BJ (cell line): ENCODE data around the gene INPP5J. TPM values are rescaled to one million over a fixed set of nuclear protein-coding genes. Genes with fewer than 3 reads are reported as not detected.

Source experiments
- CTCF ChIA-PET: fragments of 350-600 bp; formaldehyde crosslinking; extraction: SDS; loops from one replicate; lab custom pipeline; 2021; ENCODE audit warnings: antibody characterized with exemption, inconsistent platforms; lab: Yijun Ruan, JAX
- POLR2A ChIA-PET: fragments of 300-600 bp; sonication (Branson Sonifier 250); formaldehyde crosslinking; extraction: SDS; loops from one replicate; lab custom pipeline; 2021; ENCODE audit warnings: antibody characterized with exemption; lab: Charles Lee
- DNase-seq: peaks from one replicate; pipeline ENCODE4 v3.0.0-alpha.2; 2011; ENCODE audit warnings: low read depth
- H3K27me3 ChIP-seq: 2 replicates; pipeline ENCODE4 v1.6.0; 2011; ENCODE audit warnings: low read length; ENCODE audit not compliant: control insufficient read depth, insufficient read depth
- H3K36me3 ChIP-seq: 2 replicates; pipeline ENCODE4 v1.5.1; 2011; ENCODE audit warnings: low read length; ENCODE audit not compliant: control insufficient read depth, insufficient read depth
- H3K4me3 ChIP-seq: 2 replicates; pipeline ENCODE4 v1.5.1; 2011; ENCODE audit warnings: low read depth, mild to moderate bottlenecking, control low read depth, low read length
- CTCF ChIP-seq: IDR thresholded peaks from 2 replicates; pipeline ENCODE4 v1.5.1; 2011; ENCODE audit warnings: low read depth, mild to moderate bottlenecking, control low read depth, inconsistent platforms, low read length, moderate library complexity; ENCODE audit not compliant: insufficient read depth
- polyA plus RNA-seq: library from polyadenylated mRNA; depleted of rRNA; stranded (reverse); fragments of >200 nt; gene quantifications from 2 replicates; pipeline ENCODE4 v1.2.3, GENCODE V29; 2011

Gene INPP5J
- polyA plus RNA-seq, 1 experiment, result 1.5 TPM

DNA sequence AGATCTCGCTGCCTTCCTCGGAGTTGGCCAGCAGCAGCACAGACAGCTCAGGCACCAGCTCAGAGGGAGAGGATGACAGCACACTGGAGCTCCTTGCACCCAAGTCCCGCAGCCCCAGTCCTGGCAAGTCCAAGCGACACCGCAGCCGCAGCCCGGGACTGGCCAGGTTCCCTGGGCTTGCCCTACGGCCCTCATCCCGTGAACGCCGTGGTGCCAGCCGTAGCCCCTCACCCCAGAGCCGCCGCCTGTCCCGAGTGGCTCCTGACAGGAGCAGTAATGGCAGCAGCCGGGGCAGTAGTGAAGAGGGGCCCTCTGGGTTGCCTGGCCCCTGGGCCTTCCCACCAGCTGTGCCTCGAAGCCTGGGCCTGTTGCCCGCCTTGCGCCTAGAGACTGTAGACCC lies 11.1 kb downstream of the INPP5J start:
- ChIA-PET POLR2A (no interaction called here), CTCF (interaction anchor here (2.7 kb wide), 1 partner anchor 26 kb away, joined by 14 read pairs; the partner anchor contains the start of gene SELENOM)
- no peak for DNase-seq
- TF ChIP-seq CTCF, result no peak
- Histone ChIP-seq H3K4me3 (no peak overlapping the region), H3K27me3 (peaks cover 4% of the 10 kb centered on the region), H3K36me3 (no peaks in the 10 kb centered on the region)

- no peak for TF ChIP-seq CTCF
- peaks cover 7% of the 10 kb centered on the region for H3K27me3 ChIP-seq
- ChIA-PET CTCF (interaction anchor here (1.5 to 2.7 kb wide), 3 partner anchors 14 to 27 kb away, joined by 4 to 14 read pairs (median 6); partner anchors contain the start of gene SELENOM), POLR2A (no interaction called here)
- H3K4me3 ChIP-seq, result no peak overlapping the region
- DNase-seq, result no peak
- no peaks in the 10 kb centered on the region for H3K36me3 ChIP-seq
These were observed 11.9 kb downstream of the INPP5J start for GRCh38 chr22:31134688-31135087.

- no peak for DNase-seq
- CTCF ChIA-PET, result interaction anchor here (1.3 to 2.7 kb wide), 6 partner anchors 11 to 373 kb away, joined by 3 to 14 read pairs (median 5); partner anchors contain the start of gene SELENOM
- POLR2A ChIA-PET, result no interaction called here
- Histone ChIP-seq H3K36me3 (no peaks in the 10 kb centered on the region), H3K27me3 (peaks cover 10% of the 10 kb centered on the region), H3K4me3 (no peak overlapping the region)
- no peak for TF ChIP-seq CTCF
These were observed 12.9 kb downstream of the INPP5J start for GRCh38 chr22:31135706-31136105.

DNA sequence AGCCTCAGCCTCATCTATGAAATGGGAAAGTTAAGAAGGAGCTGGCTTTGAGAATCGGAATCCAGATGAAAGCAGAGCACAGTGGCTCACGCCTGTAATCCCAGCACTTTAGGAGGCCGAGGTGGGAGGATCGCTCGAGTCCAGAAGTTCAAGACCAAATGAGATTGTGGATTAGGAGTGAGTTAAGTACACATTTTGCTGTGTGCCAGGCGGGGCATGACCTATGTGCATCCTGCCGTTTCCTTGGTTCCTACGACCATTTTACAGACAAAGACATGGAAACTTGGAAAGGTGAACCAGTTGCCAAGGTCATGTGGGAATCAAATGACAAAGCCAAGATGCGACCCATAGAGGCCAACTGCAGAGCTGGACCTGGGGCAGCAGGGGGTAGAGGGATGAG lies 13.4 kb downstream of the INPP5J start:
- Histone ChIP-seq H3K36me3 (no peaks in the 10 kb centered on the region), H3K4me3 (no peak overlapping the region), H3K27me3 (peaks cover 11% of the 10 kb centered on the region)
- no peak for TF ChIP-seq CTCF
- no peak for DNase-seq
- ChIA-PET CTCF (interaction anchor here (0.7 to 2.7 kb wide), 5 partner anchors 12 to 373 kb away, joined by 3 to 14 read pairs (median 5); partner anchors contain the start of gene SELENOM), POLR2A (no interaction called here)

DNA sequence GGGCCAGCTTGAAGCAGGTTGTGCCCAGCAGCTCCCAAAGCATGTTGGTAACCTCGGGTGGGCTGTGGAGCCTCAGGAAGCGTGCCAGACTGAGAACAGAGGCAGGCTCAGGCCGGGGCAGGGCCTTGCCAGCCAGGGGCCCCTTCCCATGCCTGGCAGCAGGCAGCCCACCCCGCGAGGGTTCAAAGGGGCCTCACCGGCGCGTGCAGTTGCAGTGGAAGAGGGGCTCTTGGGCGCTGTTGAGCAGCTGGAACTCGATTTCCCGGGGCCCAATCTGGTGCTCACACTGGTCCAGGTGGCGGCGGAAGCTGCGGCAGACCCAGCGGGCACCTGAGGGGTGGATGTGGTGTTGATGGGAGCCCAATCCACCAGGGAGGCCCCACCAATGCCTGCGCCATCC lies 13.9 kb downstream of the INPP5J start:
- Histone ChIP-seq H3K4me3 (no peak overlapping the region), H3K27me3 (peaks cover 11% of the 10 kb centered on the region), H3K36me3 (no peaks in the 10 kb centered on the region)
- no peak for DNase-seq
- ChIA-PET CTCF (interaction anchor here (0.7 to 2.3 kb wide), 3 partner anchors 12 to 15 kb away, joined by 3 to 5 read pairs (median 3); no protein-coding TSS in a partner anchor), POLR2A (no interaction called here)
- TF ChIP-seq CTCF, result no peak
